ENCODE measurements around the gene GRIK1. TPM values are rescaled to one million over a fixed set of nuclear protein-coding genes. Genes with fewer than 3 reads are reported as not detected.

GRIK1 gene
- total and polyA plus RNA-seq, 4 donors: not detected

DNA sequence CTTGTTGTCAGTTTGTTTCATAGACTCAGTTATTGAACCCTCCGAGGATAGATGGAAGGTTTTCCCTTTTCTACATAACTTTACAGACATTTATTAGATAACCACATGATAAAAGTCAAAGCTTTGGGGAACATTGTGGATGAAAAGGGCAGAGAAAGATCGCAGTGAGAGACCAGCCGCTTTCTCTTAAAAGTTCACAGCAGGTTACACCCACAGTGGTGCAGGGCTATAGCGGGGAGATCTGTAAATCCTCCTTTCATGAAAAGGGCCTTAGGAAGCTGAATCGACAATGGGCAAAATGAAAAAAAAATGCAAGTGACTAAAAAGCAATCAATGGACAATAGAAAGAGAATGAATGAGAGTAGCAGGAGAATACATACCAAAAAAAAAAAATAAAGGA, 218.6 kb downstream of the GRIK1 start:
- no peaks in the 10 kb centered on the region for H3K9me3 ChIP-seq (ENCODE audit: control insufficient read depth, low read length)
- no peaks in the 10 kb centered on the region for H3K27me3 ChIP-seq (ENCODE audit: control insufficient read depth in 1 of 2, insufficient read depth in 2 of 2, low read length in 1 of 2)
- H3K4me3 ChIP-seq (ENCODE audit: low read length in 2 of 2): no peak overlapping the region
- DNase-seq: no peak
- no peak for ATAC-seq (ENCODE audit: low FRiP score)
- H3K36me3 ChIP-seq (ENCODE audit: control insufficient read depth in 1 of 2, insufficient read depth in 2 of 2, low read length in 1 of 2): no peaks in the 10 kb centered on the region
- intact Hi-C loops (cut with DNase I): no loop called here
- H3K27ac ChIP-seq (ENCODE audit: low read depth in 1 of 2, low read length in 2 of 2): no peak overlapping the region
- no peaks in the 10 kb centered on the region for H3K4me1 ChIP-seq (ENCODE audit: control insufficient read depth in 1 of 2, insufficient read depth in 2 of 2, low read length in 2 of 2)
- WGBS, 2 donors: 90 to 92% methylated on average over 5 of the region's 5 CpGs

DNA sequence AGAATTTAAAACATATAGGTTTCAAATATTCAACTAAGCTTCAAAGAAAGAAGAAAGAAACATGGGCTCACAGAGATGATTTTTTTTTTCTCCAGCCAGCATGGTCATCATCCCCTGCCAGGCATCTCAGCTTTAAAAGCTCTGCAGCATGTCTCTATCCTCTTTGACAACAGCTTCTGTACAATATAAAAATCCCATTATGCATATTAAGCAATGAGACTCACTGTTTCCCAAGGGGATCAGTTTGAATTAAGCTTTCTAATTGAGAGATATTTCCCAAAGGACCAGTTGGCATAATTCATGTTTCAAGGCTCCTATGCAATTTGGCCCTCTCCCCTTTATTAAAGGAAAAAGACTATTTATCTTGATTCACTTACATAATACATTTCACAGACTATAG, 220.3 kb downstream of the GRIK1 start:
- intact Hi-C loops (cut with DNase I): no loop called here
- Histone ChIP-seq H3K36me3 (ENCODE audit: control insufficient read depth in 1 of 2, insufficient read depth in 2 of 2, low read length in 1 of 2) (no peaks in the 10 kb centered on the region), H3K4me3 (ENCODE audit: low read length in 2 of 2) (no peak overlapping the region), H3K9me3 (ENCODE audit: control insufficient read depth, low read length) (no peaks in the 10 kb centered on the region), H3K4me1 (ENCODE audit: control insufficient read depth in 1 of 2, insufficient read depth in 2 of 2, low read length in 2 of 2) (no peaks in the 10 kb centered on the region), H3K27ac (ENCODE audit: low read depth in 1 of 2, low read length in 2 of 2) (no peak overlapping the region), H3K27me3 (ENCODE audit: control insufficient read depth in 1 of 2, insufficient read depth in 2 of 2, low read length in 1 of 2) (no peaks in the 10 kb centered on the region)
- no peak for ATAC-seq (ENCODE audit: low FRiP score)
- DNase-seq: no peak

DNA sequence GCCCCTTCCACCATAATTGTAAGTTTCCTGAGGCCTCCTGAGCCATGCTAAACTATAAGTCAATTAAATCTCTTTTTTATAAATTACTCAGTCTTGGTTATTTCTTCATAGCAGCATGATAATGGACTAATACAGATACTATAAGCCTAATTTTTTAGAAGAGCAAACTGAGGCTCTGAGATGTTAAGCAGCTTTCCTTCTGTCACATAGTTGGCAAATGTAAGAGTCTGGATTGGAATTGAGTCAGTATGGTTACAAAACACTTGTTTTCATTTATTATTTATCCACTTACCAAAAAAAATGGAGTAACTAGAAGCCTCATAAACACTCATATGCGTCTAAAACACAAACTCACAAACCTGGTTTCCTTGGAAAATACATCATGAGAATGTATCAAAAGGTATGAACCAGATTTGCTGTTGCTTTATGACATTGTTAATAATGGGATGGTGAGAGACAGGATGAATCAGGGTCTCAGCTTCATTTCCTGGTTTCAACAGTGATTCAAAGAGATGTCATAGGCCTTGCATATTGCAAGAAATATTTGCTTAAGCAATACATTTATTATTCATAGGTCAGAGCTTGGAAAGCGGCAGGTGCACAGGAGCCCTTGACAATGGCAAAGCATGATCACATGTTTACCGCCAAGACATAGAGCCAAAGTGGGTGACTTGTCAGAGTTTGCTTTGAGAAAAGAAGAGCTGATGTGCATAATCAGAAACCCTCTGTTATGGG, 221.5 kb downstream of the GRIK1 start:
- intact Hi-C loops (cut with DNase I): no loop called here
- Histone ChIP-seq H3K4me1 (ENCODE audit: control insufficient read depth in 1 of 2, insufficient read depth in 2 of 2, low read length in 2 of 2) (no peaks in the 10 kb centered on the region), H3K36me3 (ENCODE audit: control insufficient read depth in 1 of 2, insufficient read depth in 2 of 2, low read length in 1 of 2) (no peaks in the 10 kb centered on the region), H3K4me3 (ENCODE audit: low read length in 2 of 2) (no peak overlapping the region), H3K27ac (ENCODE audit: low read depth in 1 of 2, low read length in 2 of 2) (no peak overlapping the region), H3K27me3 (ENCODE audit: control insufficient read depth in 1 of 2, insufficient read depth in 2 of 2, low read length in 1 of 2) (no peaks in the 10 kb centered on the region), H3K9me3 (ENCODE audit: control insufficient read depth, low read length) (no peaks in the 10 kb centered on the region)
- 96 to 99% methylated on average over 3 of the region's 3 CpGs for WGBS, 2 donors
- DNase-seq: no peak
- no peak for ATAC-seq (ENCODE audit: low FRiP score)

DNA sequence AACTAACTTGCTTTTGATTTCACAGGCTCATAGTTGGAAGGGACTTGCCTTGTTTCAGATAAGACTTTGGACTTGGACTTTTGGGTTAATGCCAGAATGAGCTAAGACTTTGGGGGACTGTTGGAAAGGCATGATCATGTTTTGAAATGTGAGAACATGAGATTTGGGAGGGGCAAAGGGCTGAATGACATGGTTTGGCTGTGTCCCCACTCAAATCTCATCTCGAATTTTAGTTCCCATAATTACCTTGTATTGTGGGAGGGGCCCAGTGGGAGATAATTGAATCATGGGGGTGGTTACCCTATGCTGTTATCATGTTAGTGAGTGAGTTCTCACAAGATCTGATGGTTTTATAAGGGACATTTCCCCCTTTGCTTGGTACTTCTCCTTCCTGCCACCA, 222.1 kb downstream of the GRIK1 start:
- H3K36me3 ChIP-seq (ENCODE audit: control insufficient read depth in 1 of 2, insufficient read depth in 2 of 2, low read length in 1 of 2): no peaks in the 10 kb centered on the region
- no peak for ATAC-seq (ENCODE audit: low FRiP score)
- H3K4me3 ChIP-seq (ENCODE audit: low read length in 2 of 2): no peak overlapping the region
- no peaks in the 10 kb centered on the region for H3K27me3 ChIP-seq (ENCODE audit: control insufficient read depth in 1 of 2, insufficient read depth in 2 of 2, low read length in 1 of 2)
- no peak for DNase-seq
- WGBS, 2 donors: 74 to 88% methylated on average over 1 of the region's 1 CpG
- no peaks in the 10 kb centered on the region for H3K9me3 ChIP-seq (ENCODE audit: control insufficient read depth, low read length)
- intact Hi-C loops (cut with DNase I): no loop called here
- no peaks in the 10 kb centered on the region for H3K4me1 ChIP-seq (ENCODE audit: control insufficient read depth in 1 of 2, insufficient read depth in 2 of 2, low read length in 2 of 2)
- no peak overlapping the region for H3K27ac ChIP-seq (ENCODE audit: low read depth in 1 of 2, low read length in 2 of 2)

DNA sequence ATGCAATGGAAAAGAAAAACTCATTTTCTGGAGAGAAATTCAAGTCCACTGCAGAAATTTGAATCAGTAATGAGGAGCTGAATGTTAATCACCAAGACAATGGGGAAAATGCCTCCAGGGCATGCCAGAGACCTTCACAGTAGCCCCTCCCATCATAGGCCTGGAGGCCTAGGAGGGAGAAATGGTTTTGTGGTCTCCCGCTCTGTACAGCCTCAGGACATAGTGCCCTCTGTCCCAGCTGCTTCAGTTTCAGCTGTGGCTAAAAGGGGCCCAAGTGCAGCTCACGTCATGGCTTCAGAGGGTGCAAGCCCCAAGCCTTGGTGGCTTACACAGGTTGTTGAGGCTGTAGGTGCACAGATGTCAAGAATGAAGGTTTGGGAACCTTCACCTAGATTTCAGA, 223.0 kb downstream of the GRIK1 start:
- DNase-seq (no peak), ATAC-seq (ENCODE audit: low FRiP score) (no peak)
- no peaks in the 10 kb centered on the region for H3K9me3 ChIP-seq (ENCODE audit: control insufficient read depth, low read length)
- intact Hi-C loops (cut with DNase I): no loop called here
- WGBS, 2 donors: 96 to 100% methylated on average over 2 of the region's 2 CpGs
- no peak overlapping the region for H3K4me3 ChIP-seq (ENCODE audit: low read length in 2 of 2)
- H3K27me3 ChIP-seq (ENCODE audit: control insufficient read depth in 1 of 2, insufficient read depth in 2 of 2, low read length in 1 of 2): no peaks in the 10 kb centered on the region
- no peaks in the 10 kb centered on the region for H3K4me1 ChIP-seq (ENCODE audit: control insufficient read depth in 1 of 2, insufficient read depth in 2 of 2, low read length in 2 of 2)
- no peak overlapping the region for H3K27ac ChIP-seq (ENCODE audit: low read depth in 1 of 2, low read length in 2 of 2)
- no peaks in the 10 kb centered on the region for H3K36me3 ChIP-seq (ENCODE audit: control insufficient read depth in 1 of 2, insufficient read depth in 2 of 2, low read length in 1 of 2)

DNA sequence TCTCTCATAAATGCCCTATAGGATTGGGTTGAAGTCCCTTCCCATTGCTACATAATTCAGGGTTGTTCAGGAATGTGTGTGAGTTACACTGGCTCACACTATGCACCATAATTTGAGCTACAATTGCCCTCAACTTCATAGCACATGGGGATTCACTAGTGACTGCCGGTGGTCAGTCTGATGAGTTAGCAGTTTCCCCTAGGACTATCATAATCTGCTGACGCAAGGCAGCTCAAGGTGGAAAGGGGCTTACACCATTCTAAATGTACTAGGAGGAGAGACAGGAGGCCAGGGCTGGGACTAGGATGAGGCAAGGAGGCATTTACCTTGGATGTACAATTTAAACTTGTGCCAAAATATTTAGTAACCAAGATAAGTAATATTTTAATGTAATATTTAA, 224.7 kb downstream of the GRIK1 start:
- DNase-seq (no peak), ATAC-seq (ENCODE audit: low FRiP score) (no peak)
- Histone ChIP-seq H3K4me3 (ENCODE audit: low read length in 2 of 2) (no peak overlapping the region), H3K4me1 (ENCODE audit: control insufficient read depth in 1 of 2, insufficient read depth in 2 of 2, low read length in 2 of 2) (no peaks in the 10 kb centered on the region), H3K9me3 (ENCODE audit: control insufficient read depth, low read length) (no peaks in the 10 kb centered on the region), H3K27me3 (ENCODE audit: control insufficient read depth in 1 of 2, insufficient read depth in 2 of 2, low read length in 1 of 2) (no peaks in the 10 kb centered on the region), H3K27ac (ENCODE audit: low read depth in 1 of 2, low read length in 2 of 2) (no peak overlapping the region), H3K36me3 (ENCODE audit: control insufficient read depth in 1 of 2, insufficient read depth in 2 of 2, low read length in 1 of 2) (no peaks in the 10 kb centered on the region)
- intact Hi-C loops (cut with DNase I): no loop called here
- WGBS, 2 donors: 96 to 100% methylated on average over 2 of the region's 2 CpGs

DNA sequence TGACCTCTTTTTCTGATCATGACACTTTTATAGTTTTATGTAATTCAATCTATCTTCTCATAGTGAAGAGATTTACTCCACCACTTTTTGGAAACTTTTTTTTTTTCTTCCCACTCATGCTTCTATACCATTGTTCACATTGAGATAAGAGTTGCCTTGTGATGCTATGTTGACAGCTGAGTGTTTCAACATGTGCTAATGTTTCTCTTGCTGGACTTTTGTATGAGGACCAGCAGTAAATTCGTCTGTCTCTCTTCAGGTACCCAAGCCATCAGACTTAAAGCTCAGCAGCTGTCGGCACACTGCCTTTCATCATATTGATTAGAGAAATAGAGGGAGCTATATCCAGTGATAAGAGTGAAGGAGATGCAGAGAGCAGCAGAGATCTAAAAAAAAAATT, 227.0 kb downstream of the GRIK1 start:
- no peaks in the 10 kb centered on the region for H3K9me3 ChIP-seq (ENCODE audit: control insufficient read depth, low read length)
- no peaks in the 10 kb centered on the region for H3K27me3 ChIP-seq (ENCODE audit: control insufficient read depth in 1 of 2, insufficient read depth in 2 of 2, low read length in 1 of 2)
- no peak overlapping the region for H3K27ac ChIP-seq (ENCODE audit: low read depth in 1 of 2, low read length in 2 of 2)
- H3K36me3 ChIP-seq (ENCODE audit: control insufficient read depth in 1 of 2, insufficient read depth in 2 of 2, low read length in 1 of 2): no peaks in the 10 kb centered on the region
- no peaks in the 10 kb centered on the region for H3K4me1 ChIP-seq (ENCODE audit: control insufficient read depth in 1 of 2, insufficient read depth in 2 of 2, low read length in 2 of 2)
- no peak for ATAC-seq (ENCODE audit: low FRiP score)
- 89% methylated on average over 2 of the region's 2 CpGs for WGBS, 2 donors
- H3K4me3 ChIP-seq (ENCODE audit: low read length in 2 of 2): no peak overlapping the region
- DNase-seq: no peak
- intact Hi-C loops (cut with DNase I): no loop called here

DNA sequence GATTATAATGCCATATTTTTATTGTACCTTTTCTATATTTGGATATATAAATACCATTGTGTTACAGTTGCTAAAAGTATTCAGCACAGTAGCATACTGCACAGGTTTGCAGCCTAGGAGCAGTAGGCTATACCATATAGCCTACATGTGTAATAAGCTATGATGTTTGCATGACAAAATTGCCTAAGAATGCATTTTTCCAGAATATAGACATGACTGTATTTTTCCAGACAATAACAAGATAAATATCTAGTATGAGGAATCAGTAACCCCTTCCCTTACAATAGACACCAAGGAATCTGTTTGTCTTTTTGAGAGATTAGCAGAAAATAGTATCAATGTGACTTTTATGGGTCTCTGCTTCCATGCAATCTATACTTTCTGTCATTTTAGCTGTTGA, 228.6 kb downstream of the GRIK1 start:
- DNase-seq (no peak), ATAC-seq (ENCODE audit: low FRiP score) (no peak)
- Histone ChIP-seq H3K27me3 (ENCODE audit: control insufficient read depth in 1 of 2, insufficient read depth in 2 of 2, low read length in 1 of 2) (no peaks in the 10 kb centered on the region), H3K9me3 (ENCODE audit: control insufficient read depth, low read length) (no peaks in the 10 kb centered on the region), H3K36me3 (ENCODE audit: control insufficient read depth in 1 of 2, insufficient read depth in 2 of 2, low read length in 1 of 2) (no peaks in the 10 kb centered on the region), H3K27ac (ENCODE audit: low read depth in 1 of 2, low read length in 2 of 2) (no peak overlapping the region), H3K4me1 (ENCODE audit: control insufficient read depth in 1 of 2, insufficient read depth in 2 of 2, low read length in 2 of 2) (no peaks in the 10 kb centered on the region), H3K4me3 (ENCODE audit: low read length in 2 of 2) (no peak overlapping the region)
- intact Hi-C loops (cut with DNase I): no loop called here

DNA sequence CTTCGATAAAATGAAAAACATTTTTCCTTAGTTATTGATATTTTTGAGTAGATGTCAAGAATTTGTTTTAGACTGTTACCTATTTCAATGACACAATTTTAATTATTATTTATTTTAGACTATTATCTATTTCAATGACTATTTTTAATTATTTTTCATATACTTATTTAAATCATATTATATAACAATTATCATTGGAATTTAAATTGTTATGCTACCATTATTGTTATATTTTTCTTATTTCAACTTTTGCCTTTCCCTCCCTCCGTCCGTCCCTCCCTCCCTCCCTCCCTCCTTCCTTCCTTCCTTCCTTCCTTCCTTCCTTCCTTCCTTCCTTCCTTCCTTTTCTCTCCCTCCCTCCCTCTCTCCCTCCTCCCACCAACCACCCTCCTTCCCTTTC, 229.3 kb downstream of the GRIK1 start:
- H3K27ac ChIP-seq (ENCODE audit: low read depth in 1 of 2, low read length in 2 of 2): no peak overlapping the region
- DNase-seq (no peak), ATAC-seq (ENCODE audit: low FRiP score) (no peak)
- no peaks in the 10 kb centered on the region for H3K9me3 ChIP-seq (ENCODE audit: control insufficient read depth, low read length)
- 88 to 91% methylated on average over 3 of the region's 3 CpGs for WGBS, 2 donors
- no peak overlapping the region for H3K4me3 ChIP-seq (ENCODE audit: low read length in 2 of 2)
- no peaks in the 10 kb centered on the region for H3K27me3 ChIP-seq (ENCODE audit: control insufficient read depth in 1 of 2, insufficient read depth in 2 of 2, low read length in 1 of 2)
- H3K4me1 ChIP-seq (ENCODE audit: control insufficient read depth in 1 of 2, insufficient read depth in 2 of 2, low read length in 2 of 2): no peaks in the 10 kb centered on the region
- intact Hi-C loops (cut with DNase I): no loop called here
- H3K36me3 ChIP-seq (ENCODE audit: control insufficient read depth in 1 of 2, insufficient read depth in 2 of 2, low read length in 1 of 2): no peaks in the 10 kb centered on the region
